ENCODE measurements around the gene NPIPA7.
"Not testable (repeated sequence)": the region's sequence is repeated elsewhere in the genome, so short reads cannot be mapped to it uniquely, and the experiment has no call there.

NPIPA7 gene

DNA sequence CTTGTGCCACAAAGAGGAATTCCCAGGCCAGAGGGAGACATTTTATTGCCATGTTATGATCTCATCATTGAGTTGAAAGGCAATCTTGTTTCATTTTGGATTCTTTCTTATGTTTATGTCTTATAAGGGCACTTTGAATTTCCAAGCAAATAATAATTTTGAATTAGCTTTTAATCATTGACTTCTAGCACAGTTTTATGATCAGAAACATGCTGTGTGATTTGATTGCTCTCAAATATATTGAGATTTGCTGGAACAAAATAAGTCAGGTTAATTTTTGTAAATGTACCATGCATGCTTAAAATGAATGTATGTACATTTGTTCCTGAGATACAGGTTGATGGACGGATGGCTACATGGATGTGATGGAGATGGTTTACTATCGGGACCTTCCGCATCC, at the start of gene NPIPA7:
NPIPA7 (plus strand) TSS at position 301 of the 400 bp plus-strand sequence. CDS start 105 bp downstream, outside the sequence.
- DNase-seq (ENCODE audit: insufficient read length, low spot score); FAIRE-seq: not testable (repeated sequence)

DNA sequence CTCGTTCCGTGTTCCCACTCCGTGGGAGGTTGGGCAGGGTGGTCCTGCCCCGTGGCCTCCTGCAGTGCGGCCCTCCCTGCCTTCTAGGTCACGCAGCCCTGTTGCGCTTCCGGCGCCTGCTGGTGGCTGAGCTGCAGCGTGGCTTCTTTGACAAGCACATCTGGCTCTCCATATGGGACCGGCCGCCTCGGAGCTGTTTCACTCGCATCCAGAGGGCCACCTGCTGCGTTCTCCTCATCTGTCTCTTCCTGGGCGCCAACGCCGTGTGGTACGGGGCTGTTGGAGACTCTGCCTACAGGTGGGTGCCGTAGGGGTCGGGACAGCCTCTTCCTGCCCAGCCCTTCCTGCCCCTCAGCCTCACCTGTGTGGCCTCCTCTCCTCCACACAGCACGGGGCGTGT, 47.5 kb upstream of the NPIPA7 start:
- not testable (repeated sequence) for FAIRE-seq; DNase-seq (ENCODE audit: insufficient read length, low spot score)

DNA sequence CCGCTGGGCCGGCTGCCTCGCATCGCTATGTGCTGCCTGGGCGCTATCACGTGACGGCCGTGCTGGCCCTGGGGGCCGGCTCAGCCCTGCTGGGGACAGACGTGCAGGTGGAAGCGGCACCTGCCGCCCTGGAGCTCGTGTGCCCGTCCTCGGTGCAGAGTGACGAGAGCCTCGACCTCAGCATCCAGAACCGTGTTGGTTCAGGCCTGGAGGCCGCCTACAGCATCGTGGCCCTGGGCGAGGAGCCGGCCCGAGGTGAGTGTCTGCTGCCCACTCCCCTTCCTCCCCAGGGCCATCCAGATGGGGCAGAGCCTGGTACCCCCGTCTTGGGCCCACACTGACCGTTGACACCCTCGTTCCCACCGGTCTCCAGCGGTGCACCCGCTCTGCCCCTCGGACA, 21.4 kb upstream of the NPIPA7 start:
- not testable (repeated sequence) for DNase-seq (ENCODE audit: insufficient read length, low spot score); FAIRE-seq

DNA sequence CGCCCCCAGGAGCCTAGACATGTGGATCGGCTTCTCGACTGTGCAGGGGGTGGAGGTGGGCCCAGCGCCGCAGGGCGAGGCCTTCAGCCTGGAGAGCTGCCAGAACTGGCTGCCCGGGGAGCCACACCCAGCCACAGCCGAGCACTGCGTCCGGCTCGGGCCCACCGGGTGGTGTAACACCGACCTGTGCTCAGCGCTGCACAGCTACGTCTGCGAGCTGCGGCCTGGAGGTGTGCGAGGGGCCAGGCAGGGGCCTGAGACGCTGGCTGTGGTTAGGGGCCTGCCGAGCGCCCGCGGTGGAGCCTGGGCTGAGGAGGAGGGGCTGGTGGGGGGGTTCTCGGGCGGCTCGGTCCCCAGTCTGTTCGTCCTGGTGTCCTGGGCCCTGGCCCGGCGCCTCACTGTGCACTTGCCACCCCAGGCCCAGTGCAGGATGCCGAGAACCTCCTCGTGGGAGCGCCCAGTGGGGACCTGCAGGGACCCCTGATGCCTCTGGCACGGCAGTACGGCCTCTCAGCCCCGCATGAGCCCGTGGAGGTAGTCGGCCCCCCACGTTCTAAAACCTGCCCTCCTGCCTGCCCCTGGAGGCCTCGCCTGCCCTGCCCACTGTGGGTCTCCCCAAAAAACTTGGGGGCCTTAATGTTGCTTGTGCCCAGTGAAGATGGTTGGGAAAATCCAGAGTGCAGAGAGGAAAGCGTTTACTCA, 20.2 kb upstream of the NPIPA7 start:
- DNase-seq (ENCODE audit: insufficient read length, low spot score); FAIRE-seq: not testable (repeated sequence)

DNA sequence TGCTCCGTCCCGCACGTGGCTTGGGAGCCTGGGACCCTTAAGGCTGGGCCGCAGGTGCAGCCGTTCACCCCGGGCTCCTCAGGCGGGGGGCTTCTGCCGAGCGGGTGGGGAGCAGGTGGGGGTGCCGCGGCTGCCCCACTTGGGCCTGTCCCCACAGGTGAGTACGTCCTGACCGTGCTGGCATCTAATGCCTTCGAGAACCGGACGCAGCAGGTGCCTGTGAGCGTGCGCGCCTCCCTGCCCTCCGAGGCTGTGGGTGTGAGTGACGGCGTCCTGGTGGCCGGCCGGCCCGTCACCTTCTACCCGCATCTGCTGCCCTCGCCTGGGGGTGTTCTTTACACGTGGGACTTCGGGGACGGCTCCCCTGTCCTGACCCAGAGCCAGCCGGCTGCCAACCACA, 15.3 kb upstream of the NPIPA7 start:
- not testable (repeated sequence) for DNase-seq (ENCODE audit: insufficient read length, low spot score); FAIRE-seq

DNA sequence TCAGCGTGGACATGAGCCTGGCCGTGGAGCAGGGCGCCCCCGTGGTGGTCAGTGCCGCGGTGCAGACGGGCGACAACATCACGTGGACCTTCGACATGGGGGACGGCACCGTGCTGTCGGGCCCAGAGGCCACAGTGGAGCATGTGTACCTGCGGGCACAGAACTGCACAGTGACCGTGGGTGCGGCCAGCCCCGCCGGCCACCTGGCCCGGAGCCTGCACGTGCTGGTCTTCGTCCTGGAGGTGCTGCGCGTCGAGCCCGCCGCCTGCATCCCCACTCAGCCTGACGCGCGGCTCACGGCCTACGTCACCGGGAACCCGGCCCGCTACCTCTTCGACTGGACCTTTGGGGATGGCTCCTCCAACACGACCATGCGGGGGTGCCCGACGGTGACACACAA, 14.8 kb upstream of the NPIPA7 start:
- not testable (repeated sequence) for DNase-seq (ENCODE audit: insufficient read length, low spot score); FAIRE-seq

DNA sequence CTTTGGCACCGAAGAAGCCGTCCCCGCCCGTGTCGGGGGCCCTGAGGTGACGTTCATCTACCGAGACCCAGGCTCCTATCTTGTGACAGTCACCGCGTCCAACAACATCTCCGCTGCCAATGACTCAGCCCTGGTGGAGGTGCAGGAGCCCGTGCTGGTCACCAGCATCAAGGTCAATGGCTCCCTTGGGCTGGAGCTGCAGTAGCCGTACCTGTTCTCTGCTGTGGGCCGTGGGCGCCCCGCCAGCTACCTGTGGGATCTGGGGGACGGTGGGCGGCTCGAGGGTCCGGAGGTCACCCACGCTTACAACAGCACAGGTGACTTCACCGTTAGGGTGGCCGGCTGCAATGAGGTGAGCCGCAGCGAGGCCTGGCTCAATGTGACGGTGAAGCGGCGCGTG, 14.2 kb upstream of the NPIPA7 start:
- FAIRE-seq; DNase-seq (ENCODE audit: insufficient read length, low spot score): not testable (repeated sequence)

DNA sequence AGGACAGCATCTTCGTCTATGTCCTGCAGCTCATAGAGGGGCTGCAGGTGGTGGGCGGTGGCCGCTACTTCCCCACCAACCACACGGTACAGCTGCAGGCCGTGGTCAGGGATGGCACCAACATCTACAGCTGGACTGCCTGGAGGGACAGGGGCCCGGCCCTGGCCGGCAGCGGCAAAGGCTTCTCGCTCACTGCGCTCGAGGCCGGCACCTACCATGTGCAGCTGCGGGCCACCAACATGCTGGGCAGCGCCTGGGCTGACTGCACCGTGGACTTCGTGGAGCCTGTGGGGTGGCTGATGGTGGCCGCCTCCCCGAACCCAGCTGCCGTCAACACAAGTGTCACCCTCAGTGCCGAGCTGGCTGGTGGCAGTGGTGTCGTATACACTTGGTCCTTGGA, 13.6 kb upstream of the NPIPA7 start:
- DNase-seq (ENCODE audit: insufficient read length, low spot score); FAIRE-seq: not testable (repeated sequence)

DNA sequence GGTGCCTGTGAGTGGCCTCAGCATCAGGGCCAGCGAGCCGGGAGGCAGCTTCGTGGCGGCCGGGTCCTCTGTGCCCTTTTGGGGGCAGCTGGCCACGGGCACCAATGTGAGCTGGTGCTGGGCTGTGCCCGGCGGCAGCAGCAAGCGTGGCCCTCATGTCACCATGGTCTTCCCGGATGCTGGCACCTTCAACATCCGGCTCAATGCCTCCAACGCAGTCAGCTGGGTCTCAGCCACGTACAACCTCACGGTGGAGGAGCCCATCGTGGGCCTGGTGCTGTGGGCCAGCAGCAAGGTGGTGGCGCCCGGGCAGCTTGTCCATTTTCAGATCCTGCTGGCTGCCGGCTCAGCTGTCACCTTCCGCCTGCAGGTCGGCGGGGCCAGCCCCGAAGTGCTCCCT, 13.1 kb upstream of the NPIPA7 start:
- FAIRE-seq; DNase-seq (ENCODE audit: insufficient read length, low spot score): not testable (repeated sequence)

DNA sequence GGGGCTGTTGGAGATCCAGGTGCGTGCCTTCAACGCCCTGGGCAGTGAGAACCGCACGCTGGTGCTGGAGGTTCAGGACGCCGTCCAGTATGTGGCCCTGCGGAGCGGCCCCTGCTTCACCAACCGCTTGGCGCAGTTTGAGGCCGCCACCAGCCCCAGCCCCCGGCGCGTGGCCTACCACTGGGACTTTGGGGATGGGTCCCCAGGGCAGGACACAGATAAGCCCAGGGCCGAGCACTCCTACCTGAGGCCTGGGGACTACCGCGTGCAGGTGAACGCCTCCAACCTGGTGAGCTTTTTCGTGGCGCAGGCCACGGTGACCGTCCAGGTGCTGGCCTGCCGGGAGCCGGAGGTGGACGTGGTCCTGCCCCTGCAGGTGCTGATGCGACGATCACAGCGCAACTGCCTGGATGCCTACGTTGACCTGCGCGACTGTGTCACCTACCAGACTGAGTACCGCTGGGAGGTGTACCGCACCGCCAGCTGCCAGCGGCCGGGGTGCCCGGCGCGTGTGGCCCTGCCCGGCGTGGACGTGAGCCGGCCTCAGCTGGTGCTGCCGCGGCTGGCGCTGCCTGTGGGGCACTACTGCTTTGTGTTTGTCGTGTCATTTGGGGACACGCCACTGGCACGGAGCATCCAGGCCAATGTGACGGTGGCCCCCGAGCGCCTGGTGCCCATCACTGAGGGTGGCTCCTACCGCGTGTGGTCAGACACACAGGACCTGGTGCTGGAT, 12.2 kb upstream of the NPIPA7 start:
- not testable (repeated sequence) for DNase-seq (ENCODE audit: insufficient read length, low spot score); FAIRE-seq

DNA sequence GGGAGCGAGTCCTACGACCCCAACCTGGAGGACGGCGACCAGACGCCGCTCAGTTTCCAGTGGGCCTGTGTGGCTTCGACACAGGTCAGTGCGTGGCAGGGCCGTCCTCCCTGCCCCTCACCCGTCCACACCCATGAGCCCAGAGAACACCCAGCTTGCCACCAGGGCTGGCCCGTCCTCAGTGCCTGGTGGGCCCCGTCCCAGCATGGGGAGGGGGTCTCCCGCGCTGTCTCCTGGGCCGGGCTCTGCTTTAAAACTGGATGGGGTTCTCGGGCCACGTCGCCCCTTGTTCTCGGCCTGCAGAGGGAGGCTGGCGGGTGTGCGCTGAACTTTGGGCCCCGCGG, 11.7 kb upstream of the NPIPA7 start:
- not testable (repeated sequence) for FAIRE-seq

DNA sequence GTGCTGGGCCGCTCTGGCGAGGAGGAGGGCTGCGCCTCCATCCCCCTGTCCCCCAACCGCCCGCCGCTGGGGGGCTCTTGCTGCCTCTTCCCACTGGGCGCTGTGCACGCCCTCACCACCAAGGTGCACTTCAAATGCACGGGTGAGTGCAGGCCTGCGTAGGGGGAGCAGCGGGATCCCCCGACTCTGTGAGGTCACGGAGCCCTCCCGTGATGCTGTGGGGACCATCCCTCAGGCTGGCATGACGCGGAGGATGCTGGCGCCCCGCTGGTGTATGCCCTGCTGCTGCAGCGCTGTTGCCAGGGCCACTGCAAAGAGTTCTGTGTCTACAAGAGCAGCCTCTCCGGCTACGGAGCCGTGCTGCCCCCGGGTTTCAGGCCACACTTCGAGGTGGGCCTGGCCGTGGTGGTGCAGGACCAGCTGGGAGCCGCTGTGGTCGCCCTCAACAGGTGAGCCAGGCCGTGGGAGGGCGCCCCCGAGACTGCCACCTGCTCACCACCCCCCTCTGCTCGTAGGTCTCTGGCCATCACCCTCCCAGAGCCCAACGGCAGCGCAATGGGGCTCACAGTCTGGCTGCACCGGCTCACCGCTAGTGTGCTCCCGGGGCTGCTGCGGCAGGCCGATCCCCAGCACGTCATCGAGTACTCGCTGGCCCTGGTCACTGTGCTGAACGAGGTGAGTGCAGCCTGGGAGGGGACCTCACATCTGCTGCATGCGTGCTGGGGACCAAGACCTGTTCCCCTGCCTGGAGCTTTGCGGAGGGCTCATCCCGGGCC, 9.7 kb upstream of the NPIPA7 start:
- not testable (repeated sequence) for DNase-seq (ENCODE audit: insufficient read length, low spot score); FAIRE-seq

More for the DNA sequence above, 11.7 kb upstream of the NPIPA7 start:
- DNase-seq (ENCODE audit: insufficient read length, low spot score) = not testable (repeated sequence)

DNA sequence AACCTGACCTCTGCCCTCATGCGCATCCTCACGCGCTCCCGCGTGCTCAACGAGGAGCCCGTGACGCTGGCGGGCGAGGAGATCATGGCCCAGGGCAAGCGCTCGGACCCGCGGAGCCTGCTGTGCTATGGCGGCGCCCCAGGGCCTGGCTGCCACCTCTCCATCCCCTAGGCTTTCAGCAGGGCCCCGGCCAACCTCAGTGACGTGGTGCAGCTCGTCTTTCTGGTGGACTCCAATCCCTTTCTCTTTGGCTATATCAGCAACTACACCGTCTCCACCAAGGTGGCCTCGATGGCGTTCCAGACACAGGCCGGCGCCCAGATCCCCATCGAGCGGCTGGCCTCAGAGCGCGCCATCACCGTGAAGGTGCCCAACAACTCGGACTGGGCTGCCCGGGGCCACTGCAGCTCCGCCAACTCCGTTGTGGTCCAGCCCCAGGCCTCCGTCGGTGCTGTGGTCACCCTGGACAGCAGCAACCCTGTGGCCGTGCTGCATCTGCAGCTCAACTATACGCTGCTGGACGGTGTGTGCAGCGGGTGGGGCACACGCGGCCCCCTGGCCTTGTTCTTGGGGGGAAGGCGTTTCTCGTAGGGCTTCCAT, 7.7 kb upstream of the NPIPA7 start:
- not testable (repeated sequence) for DNase-seq (ENCODE audit: insufficient read length, low spot score); FAIRE-seq

DNA sequence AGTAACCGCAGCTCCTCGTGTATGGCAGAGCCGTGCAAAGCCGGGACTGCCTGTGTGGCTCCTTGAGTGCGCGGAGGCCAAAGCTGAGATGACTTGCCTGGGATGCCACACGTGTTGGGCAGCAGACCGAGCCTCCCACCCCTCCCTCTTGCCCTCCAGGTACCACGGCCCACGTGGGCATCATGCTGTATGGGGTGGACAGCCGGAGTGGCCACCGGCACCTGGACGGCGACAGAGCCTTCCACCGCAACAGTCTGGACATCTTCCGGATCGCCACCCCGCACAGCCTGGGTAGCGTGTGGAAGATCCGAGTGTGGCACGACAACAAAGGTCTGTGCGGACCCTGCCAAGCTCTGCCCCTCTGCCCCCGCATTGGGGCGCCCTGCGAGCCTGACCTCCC, 4.7 kb upstream of the NPIPA7 start:
- not testable (repeated sequence) for FAIRE-seq

DNA sequence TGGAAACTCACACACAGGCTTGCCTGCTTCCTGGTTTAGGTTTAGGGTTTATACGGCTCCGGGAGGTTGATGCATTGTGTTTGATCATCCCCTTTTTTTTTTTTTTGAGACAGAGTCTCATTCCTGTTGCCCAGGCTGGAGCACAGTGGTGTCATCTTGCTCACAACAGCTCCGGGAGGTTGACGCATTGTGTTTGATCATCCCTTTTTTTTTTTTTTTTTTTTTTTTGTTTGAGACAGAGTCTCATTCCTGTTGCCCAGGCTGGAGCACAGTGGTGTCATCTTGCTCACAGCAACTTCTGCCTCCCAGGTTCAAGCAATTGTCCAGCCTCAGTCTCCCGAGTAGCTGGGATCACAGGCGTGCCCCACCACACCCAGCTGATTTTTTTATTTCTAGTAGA, 20.7 kb downstream of the NPIPA7 start:
- FAIRE-seq; DNase-seq (ENCODE audit: insufficient read length, low spot score): not testable (repeated sequence)

More for the DNA sequence above, 4.7 kb upstream of the NPIPA7 start:
- DNase-seq (ENCODE audit: insufficient read length, low spot score) = not testable (repeated sequence)

DNA sequence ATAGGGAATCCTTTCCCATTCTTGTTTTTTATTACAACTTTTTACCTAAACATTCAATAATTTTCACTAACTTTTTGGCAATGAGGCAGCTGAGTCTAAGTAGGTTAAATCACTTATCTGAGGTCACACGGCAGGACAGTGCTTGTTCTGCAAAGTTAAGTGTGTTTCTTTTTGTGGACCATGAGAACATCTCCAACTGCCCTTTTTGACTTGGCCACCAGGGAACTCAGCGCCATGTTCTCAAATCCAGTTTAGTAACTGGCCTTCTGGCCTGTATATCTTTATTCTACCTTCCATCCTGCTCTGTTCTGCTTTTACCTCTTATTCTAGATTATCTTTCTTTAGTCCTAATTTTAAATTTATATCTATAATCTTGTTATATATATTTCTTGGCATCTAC, 23.4 kb downstream of the NPIPA7 start:
- not testable (repeated sequence) for DNase-seq (ENCODE audit: insufficient read length, low spot score); FAIRE-seq

DNA sequence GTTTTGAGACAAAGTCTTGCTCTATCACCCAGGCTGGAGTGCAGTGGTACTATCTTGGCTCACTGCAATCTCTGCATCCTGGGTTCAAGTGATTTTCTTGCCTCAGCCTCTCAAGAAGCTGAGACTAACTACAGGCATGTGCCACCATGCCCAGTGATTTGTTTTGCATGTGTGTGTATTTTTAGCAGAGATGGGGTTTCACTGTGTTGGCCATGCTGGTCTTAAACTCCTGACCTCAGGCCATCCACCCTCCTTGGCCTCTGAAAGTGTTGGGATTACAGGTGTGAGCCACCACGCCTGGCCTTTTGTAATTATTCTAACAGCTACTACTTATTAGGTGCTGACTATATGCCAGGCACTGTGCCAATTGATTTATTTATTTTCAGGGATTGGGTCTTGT, 25.3 kb downstream of the NPIPA7 start:
- not testable (repeated sequence) for FAIRE-seq; DNase-seq (ENCODE audit: insufficient read length, low spot score)

DNA sequence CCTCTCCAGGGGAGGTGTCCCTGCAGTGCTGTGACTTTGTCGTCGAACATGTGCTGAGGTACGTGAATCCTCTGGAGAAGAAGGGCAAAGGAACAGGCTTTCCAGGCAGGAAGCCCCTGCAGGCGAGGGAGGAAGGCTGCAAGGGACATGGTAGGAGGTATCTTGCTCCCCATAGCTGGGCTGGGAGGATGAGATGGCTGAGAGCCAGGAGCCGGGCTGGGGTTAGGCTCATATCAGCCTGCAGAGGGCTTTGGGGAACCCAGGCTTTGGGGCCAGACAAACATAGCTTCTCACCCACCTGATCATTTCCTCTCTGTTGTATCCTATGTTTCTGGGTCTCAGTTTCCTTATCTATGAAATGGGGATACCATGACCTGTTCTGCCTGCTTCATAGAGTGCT, 26.5 kb downstream of the NPIPA7 start:
- FAIRE-seq; DNase-seq (ENCODE audit: insufficient read length, low spot score): not testable (repeated sequence)

DNA sequence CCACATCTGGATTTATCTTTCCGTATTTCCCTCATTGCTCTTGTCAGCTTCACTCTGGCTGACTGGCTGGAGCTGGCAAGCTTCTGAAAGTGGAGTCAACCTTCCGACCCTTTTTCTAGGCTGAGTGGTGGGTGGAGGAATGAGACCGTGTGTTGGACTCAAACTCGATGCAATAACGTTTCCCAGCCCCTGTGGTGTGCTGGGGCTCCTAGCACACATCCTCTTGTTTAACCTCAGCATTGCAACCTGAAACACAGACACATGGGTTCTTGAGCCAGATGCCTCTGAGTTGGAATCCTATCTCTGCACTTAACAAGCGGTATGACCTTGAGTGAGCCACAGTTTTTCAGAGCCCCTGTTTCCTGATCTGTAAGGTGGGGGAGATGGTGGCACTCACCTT, 29.5 kb downstream of the NPIPA7 start:
- not testable (repeated sequence) for FAIRE-seq; DNase-seq (ENCODE audit: insufficient read length, low spot score)

DNA sequence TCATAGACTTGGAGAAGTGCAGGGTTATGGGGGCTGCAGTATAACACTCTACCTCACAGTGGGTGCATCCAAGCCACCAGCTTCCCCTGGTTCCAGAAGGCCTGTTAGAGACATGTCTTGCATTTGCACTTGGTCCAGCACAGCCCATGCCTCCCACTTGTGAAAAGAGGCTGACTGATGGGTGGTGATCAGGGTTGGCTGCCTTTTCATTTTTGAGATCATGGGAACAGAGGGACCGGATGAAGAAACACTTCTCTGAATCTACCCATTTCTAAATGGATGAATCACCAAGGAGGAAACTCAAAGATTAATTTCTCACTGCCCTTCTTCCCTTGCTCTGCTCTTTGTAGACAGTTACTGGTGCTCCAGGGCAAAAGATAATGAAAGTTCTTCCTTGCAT, 34.8 kb downstream of the NPIPA7 start:
- not testable (repeated sequence) for FAIRE-seq; DNase-seq (ENCODE audit: insufficient read length, low spot score)

Data from HTR-8/SVneo (cell line).